GM21360 (cell line): ENCODE results near the gene ZNF311.
A peak's percentile ranks its signal among the peaks of the same experiment; 100 is the strongest.
"Not testable (repeated sequence)": the region's sequence is repeated elsewhere in the genome, so short reads cannot be mapped to it uniquely, and the experiment has no call there.

Experiments
- ATAC-seq: cut with Tn5 transposase; IDR thresholded peaks from one replicate; pipeline ENCODE4 v1.9.1; 2021; ENCODE audit warnings: mild to moderate bottlenecking, moderate library complexity; ENCODE audit not compliant: unreplicated experiment

The ZNF311 gene

DNA sequence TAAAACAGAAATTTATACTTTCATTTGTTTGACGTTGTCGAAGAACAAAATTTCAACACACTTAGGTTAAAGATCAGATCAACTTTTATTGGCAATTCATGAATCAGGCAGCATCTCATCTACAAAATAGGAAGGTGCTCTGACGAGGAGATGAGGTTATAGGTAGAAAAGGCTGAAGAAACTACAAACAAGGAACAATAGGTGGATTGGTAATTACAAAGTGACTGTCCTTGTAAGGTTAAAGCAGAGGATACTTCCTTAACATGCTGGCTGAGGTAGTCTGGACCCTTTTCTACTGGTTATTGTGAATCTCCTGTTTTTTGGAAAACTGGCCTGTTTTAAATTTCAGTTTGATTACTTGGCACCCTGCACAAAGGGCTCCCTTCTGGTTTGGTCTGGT lies 48.8 kb downstream of the ZNF311 start:
- no peak for ATAC-seq

DNA sequence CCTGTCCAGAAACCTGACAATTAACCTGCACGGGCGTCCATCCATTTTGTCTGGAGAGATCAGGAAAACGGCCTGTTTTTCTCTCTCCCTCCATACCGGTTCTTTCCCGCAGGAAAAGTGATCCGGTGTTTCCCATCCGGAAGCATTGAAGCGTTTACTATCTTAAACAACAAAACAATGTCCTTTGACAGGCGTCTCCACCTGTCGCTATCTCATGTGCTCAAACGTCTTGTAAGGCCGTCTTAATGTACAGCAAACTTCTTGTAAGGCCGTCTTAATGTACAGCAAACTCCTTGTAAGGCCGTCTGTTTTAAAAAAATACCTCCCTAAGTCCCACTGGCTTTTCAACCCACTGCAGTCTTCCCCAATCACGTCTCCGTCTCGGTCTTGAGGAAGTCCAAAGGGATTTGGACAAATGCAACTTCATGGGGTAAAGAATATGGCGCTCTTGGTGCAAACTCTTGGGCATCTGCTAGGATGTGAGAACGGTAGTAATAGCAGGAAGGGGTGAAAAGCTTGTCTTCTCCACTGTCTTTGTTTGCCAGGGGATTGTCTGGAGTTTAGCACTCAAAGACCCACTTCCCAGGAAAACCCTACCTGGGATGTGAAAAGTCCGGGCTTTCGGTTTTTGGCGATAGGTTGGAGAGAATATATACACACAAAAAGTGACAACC lies 51.4 kb downstream of the ZNF311 start:
- ATAC-seq: no peak

GRCh38 chr6:28953039-28953584 lies 52.0 kb downstream of the ZNF311 start:
- ATAC-seq: peak; percentile 59

- ATAC-seq: not testable (repeated sequence)
Measured at GRCh38 chr6:28949656-28950195, 55.4 kb downstream of the ZNF311 start.

DNA sequence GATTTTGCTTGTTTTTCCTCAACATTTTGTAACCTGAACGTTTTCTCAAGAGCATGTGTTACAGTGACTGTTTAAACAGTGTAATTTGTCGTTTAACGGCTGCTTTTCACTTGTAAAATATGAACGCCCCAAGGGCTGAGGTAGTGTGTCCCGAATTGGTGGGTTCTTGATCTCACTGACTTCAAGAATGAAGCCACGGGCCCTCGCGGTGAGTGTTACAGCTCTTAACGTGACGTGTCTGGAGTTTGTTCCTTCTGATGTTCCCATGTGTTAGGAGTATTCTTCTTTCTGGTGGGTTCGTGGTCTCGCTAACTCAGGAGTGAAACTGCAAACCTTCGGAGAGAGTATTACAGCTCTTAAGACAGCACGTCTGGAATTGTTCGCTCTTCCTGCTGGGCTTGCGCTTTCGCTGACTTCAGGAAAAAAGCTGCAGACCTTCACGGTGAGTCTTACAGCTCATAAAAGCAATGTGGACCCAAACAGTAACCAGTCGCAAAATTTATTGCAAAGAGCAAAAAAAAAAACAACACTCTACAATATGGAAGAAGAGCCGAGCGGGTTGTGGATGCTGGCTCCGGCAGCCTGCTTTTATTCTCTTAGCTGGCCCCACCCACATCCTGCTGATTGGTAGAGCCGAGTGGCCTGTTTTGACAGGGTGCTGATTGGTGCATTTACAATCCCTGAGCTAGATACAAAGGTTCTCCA lies 56.2 kb downstream of the ZNF311 start:
- no peak for ATAC-seq

- ATAC-seq: no peak
Measured at GRCh38 chr6:28947831-28948270, 57.3 kb downstream of the ZNF311 start.

DNA sequence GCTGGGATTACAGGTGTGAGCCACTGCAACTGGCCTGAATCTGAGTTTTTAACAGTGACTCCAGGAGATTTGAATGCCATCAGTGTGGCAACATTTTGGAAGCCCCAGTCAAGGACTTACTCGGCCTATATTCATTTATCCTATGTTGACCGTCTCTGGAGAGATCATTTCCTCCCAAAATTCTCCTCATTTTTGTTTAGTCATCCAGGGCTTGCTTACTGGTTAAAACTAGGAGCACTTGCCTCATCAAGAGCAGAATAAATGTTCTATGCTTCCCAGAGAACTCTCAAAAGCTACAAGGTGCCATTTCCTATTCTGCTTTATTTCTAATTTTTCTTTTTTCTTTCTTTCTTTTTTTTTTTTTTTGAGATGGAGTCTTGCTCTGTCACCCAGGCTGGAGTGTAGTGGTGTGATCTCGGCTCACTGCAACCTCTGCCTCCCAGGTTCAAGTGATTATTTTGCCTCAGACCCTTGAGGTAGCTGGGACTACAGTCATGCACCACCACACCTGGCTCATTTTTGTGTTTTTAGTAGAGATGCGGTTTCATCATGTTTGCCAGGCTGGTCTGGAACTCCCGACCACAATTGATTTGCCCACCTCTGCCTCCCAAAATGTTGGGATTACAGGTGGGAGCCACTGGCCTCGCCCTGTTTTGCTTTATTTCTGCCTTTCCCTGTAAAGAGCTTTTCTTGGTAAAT lies 57.9 kb downstream of the ZNF311 start:
- ATAC-seq: no peak

- ATAC-seq: no peak
Measured at GRCh38 chr6:28945349-28945748, 59.8 kb downstream of the ZNF311 start.
